HG03558 (cell line): Measurements from ENCODE around the gene TNFRSF18.
"Not testable (repeated sequence)": the region's sequence is repeated elsewhere in the genome, so short reads cannot be mapped to it uniquely, and the experiment has no call there.

Experiments
- ATAC-seq: cut with Tn5 transposase; IDR thresholded peaks from one replicate; pipeline ENCODE4 v1.9.1; 2021; ENCODE audit warnings: moderate number of reproducible peaks; ENCODE audit not compliant: unreplicated experiment; ENCODE audit errors: extremely low read depth

TNFRSF18 gene

DNA sequence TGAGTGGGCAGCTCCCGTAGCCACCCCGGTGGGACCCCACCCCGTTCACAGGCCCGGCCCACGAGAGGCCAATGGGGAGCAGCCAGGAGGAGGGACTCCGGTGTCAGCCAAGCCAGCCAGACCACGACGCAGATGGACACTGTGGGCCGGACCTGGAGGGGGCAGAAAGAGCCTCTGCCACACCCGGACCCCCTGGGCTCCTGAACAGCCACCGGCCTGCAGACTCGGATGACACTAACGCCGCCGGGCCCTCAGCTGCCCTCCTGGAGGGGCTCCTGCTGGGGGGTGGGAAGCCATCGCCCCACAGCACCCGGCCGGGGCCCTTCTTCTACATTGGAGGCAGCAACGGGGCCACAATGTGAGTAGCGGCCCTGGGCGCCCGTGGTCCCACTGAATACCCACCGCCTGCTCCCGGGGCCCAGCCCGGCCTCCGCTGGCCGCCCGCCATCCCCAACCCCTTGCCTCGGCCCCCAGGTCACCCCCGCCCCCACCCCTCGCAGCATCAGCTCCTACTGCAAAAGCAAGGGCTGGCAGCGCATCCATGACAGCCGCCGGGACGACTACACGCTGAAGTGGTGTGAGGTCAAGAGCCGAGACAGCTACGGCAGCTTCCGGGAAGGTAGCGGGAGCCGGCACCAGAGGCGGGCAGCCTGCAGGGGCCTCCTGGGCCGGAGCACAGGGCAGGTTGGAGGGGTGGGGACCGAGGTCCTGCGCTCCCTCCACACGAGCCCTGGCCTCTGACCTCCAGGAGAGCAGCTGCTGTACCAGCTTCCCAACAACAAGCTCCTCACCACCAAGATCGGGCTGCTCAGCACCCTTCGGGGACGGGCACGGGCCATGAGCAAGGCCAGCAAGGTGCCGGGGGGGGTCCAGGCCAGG, 26.2 kb downstream of the TNFRSF18 start:
- ATAC-seq, result no peak

DNA sequence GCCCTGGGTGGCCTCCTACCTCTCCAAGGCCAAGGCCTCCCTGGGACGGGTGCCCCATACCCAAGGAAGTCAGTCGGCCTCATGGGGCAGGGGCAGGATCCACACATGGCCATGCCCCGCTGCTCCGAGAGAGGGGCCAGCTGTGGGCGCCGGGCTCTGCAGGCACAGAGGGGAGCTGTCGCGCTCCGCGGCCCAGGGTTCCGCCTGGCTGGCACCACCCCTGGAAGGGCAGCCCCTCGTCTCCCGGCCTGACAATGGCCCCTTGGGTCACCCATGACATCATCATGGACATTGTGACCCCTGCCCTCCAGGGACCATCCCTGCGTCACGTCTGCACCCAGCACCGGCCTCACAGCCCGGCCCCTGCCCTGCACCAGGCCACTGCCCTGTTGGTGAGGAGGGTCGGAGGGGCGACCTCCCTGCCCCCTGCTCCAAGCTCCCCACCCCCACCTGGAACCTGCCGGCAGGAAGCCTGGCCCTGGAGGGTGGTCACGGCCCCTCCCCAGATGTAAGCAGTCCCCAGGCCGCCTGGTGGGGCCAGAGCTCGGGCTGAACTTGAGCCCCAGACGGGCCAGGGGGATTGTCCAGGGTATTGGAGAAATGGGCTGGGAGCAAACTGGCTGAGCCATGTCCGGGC, 26.9 kb downstream of the TNFRSF18 start:
- ATAC-seq, result no peak

DNA sequence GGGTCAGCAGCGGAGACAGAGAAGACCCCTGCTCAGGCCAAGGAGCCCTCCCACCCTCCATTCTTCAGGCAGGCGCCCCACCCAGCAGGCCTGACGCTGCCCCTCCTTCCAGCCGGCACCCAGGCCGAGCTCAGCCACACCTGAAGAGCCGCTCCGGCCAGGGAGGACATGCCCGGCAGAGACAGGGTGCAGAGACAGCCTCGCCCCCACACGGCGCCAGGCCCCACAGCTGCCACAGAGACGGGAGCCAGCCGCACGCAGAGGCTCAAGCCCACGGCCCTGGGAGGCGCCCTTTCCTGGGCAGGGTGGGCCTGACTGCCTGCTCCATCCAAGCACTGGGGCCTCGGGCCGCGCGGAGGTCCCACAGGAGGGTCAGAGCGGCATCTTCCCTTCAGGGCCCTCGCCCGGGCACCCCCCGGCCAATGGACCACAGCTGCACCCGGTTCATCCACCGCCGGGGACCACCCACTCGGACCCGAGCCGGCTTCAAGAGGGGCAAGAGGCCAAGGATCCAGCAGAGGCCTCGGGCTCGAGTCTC, 27.5 kb downstream of the TNFRSF18 start:
- no peak for ATAC-seq

DNA sequence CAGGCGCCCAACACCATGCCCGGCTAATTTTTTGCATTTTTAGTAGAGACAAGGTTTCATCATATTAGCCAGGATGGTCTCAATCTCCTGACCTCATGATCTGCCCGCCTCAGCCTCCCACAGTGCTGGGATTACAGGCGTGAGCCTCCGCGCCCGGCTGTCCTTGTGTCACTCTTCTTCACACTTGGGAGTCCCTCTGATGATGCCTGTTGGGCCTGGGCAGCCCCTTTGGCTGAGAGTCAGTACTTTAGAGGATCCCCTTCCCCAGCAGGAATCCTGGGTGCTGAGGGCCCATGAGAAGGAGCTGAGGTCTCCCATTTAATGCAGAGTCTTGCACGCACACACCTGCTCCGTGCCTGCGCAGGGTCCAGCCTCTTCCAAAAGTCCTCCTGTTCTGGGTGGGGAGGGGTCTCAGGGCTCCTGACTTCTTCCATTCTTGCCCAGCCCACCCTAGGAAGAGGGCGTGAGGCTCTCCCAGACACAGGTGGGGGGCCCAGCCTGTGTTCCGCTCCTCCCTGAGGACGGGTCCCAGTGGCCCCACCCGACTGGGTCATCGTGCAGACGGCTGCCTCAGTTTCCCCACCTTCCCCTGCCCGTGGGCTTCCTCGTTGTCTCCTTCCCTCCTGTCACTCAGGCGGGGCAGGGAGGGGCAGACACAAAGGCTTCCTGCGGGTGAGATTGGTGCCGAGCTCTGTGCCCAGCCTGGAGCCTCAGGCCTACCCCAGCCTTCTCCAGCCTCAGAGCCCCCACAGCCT, 28.8 kb downstream of the TNFRSF18 start:
- ATAC-seq, result no peak

DNA sequence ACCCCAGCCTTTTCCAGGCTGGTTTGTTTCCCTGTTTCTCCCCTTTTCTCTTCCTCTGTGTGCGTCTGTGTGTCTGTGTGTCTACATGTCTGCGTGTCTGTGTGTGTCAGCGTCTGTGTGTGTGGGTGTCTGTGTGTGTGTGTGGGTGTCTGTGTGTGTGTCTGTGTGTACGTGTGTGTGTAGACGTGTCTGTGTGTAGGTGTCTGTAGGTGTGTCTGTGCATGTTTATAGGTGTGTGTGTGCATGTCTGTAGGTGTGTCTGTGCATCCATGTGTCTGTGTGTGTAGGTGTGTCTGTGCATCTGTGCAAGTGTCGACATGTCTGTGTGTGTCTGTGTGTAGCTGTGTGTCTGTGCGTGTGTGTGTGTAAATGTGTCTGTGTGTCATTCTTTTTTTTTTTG, 29.5 kb downstream of the TNFRSF18 start:
- ATAC-seq, result no peak

DNA sequence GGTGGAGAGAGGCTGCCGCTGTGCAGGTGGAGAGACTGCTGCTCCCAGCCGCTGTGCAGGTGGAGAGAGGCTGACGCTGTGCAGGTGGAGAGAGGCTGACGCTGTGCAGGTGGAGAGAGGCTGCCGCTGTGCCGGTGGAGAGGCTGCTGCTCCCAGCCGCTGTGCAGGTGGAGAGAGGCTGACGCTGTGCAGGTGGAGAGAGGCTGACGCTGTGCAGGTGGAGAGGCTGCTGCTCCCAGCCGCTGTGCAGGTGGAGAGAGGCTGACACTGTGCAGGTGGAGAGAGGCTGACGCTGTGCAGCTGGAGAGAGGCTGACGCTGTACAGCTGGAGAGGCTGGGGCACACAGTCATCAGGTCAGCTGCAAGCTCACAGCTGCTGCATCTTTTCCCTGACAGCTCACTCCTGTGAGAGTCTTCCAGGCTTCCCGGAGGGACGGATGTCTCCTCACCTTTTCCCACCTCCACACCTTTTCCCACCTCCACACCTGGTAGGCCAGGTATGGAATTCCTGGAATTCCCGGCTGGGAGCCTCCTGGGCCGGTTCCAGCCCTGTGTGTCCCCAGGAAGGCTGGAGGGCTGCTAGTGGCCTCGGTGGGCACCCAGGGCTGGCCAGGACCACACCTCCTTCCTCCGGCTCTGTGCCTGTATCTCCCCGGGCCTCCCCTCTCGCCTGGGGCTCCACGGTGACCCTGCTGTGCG, 30.2 kb downstream of the TNFRSF18 start:
- ATAC-seq, result not testable (repeated sequence)

DNA sequence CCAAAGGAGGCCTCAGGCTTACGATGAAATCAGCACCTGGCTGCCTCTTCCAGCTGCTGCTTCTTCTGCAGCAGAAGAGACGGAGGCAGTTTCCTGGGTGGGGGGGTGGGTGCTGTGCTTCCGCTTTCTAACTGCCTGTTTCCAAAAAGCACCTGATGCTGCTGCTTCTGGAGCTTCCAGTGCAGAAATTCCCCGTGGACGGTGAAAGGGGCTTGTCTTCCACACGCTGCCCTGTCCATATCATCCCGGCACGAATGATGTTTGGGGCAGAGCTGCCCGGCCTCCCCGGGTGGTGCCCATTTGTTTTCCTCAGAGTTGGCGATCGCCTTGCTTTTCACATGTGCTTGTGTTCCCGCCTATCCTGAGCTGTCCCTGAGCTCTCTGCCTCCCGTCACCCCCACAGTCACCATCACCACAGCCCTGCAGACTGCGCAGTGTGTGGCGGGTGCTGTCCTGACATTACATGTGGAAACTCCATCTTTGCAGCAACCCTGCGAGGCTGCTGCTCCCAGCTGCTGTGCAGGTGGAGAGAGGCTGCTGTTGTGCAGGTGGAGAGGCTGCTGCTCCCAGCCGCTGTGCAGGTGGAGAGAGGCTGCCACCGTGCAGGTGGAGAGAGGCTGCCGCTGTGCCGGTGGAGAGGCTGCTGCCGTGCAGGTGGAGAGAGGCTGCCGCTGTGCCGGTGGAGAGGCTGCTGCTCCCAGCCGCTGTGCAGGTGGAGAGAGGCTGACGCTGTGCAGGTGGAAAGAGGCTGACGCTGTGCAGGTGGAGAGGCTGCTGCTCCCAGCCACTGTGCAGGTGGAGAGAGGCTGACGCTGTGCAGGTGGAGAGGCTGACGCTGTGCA, 30.9 kb downstream of the TNFRSF18 start:
- ATAC-seq, result no peak

DNA sequence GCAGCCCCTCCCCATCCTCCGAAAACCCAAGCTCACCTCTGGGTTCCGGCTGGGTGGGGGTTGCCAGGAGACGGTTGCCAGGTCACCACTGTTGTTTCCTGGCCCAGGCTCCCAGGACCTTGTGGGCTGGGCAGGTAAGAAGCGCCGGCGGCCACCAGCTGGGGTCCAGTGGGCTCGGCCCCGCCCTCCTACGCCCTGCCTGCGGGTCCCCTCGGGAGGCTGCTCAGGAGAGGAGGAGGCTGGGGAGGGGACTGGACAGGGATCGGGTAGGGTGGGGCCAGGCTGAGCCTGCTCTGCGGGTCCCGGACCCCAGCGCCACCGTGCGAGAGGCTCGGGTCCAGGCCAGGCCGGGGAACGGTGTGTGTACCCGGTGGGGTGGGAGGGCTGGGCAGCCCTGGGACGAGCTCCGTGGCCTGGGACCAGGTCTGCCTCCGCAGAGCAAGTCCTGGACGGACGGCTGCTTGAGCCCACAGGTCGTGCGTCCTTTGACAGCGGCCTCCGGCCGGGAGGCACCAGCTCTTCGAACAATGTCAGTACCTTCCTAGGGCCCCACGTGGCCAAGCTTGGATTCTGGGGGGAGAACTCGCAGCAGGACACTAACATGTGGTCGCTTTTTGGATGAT, 32.5 kb downstream of the TNFRSF18 start, which contains the start of gene TTLL10:
Gene TTLL10, plus strand, starts transcription at position 88 of the 623 bp plus-strand sequence. CDS start 5,336 bp downstream, outside the sequence.
- no peak for ATAC-seq

DNA sequence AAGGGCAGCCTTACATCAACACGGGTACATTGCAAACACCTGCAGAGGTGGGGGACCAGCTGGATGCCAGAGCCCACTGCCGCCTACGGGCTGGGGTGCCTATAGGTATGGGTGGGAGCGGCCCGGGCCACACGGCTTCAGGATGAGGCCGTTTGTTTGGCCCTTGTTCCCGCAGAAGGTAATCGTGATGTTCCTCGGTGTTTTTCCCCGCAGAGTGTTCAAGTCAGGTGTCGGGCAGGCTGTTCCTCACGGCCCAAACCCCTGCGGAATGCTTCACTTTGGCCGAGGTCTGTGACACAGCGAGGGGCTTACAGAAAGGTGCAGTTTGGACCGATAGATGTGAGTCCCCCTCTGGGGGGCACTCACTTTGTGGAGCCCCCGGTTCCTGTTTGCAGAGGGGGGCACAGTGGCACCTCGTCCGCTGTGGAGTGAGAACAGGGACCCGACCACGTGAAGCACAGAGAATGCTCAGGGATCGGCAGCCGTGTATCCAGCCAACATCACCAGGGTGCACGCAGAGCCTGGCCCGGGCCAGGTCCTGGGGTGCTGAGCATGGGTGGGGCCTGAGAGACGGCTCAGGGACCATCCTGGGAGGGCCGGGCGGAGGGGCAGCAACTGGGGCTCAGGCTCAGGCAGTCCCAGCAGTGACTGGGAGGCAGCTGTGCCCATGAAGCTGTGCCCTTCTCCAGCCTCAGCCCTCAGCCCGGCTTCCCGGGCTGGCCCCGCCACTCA, 33.2 kb downstream of the TNFRSF18 start:
- ATAC-seq, result no peak

DNA sequence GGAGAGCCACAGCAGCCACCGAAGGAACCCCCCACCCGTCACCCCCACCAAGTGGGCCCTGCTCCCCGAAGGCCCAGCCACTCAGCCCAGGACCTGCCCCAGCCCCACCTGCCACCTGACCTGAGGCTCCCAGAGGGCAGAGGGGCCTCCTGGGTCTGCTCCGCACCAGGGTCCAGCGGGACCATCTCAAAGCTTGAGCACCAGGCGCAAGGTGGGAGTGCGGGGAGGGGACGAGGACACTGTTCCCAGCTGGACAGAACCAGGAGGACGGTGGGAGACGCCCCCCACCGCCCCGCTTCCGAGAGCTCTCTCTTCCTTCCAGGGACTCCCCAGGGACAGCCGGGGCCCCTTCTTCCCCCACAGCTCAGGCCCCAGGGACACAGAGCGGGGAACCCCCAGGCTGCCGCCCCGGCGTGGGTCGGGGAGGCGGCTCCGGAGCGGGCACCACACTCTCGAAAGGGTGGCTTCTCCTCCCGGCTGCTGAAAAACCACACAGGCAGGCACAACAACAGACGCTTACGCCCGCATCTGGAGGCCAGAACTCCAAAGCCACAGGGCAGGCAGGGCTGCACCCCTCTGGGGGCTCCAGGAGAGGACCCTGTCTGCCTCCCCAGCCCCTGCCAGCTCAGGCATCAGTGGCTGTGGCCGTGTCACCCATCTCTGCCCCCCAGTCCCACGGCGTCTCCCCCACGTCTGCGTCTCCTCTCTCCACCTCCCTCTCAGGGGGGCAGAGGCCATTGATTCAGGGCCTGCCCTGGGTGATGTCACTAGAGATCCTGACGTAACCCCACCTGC, 34.6 kb downstream of the TNFRSF18 start:
- ATAC-seq, result no peak

DNA sequence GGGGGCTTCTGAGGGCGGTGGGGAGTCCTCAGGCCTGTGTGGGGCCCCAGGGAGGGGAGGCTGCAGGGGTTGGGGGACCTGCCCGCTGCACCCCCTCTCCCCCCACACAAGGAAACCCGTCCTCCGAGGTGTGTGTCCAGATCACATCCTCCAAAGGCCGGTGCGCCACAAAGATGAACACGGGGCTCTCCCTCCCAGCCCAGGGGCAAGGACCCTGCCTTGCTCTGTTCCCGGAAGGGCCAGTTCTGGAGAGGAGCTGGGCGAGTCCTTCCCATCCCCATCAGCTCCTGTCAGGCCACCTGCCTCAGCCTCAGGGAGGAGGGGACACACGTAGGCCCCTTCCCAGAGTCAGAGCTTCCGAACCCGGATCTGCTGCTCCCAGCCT, 35.2 kb downstream of the TNFRSF18 start:
- ATAC-seq, result no peak

DNA sequence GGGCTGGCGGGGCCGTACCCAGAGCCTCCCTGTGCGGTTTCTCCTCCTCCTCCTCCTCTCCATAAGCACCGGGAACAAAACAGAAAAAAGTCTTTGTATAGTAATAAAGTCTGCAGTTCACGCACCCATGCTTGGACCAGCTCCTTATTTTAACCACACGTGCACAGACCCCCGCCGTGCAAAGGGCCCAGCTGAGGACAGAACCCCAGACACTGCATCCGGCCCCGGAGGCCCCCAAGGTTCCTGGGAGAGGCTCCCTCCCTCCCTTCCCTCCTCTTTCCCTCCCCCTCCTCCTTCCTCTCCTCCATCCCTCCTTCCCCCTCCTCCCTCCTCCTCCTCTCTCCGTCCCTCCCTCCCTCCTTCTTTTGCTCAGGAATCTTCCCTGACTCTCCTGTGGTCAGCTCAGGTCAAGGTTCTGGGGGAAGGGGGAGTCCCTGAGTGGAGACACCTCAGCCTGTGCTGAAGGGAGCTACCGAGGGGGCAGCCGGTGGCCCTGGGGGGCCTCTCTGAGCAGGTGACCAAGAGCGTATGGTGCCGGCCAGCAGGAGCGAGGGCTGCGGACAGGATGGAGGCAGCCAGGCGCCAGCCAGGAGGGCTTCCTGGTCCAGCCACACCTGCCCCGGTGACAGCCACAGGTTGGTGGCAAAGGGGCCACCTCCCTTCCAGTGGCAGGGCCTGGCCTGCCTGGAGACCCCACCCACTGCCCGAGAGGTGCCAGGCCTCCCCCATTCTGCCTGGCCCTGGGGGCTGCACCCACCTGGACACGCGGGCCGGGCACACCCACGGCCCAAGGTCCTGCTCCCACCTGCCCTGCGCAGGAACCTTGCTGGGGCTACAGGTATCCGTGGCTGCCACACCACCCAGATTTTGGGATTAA, 35.9 kb downstream of the TNFRSF18 start:
- no peak for ATAC-seq

DNA sequence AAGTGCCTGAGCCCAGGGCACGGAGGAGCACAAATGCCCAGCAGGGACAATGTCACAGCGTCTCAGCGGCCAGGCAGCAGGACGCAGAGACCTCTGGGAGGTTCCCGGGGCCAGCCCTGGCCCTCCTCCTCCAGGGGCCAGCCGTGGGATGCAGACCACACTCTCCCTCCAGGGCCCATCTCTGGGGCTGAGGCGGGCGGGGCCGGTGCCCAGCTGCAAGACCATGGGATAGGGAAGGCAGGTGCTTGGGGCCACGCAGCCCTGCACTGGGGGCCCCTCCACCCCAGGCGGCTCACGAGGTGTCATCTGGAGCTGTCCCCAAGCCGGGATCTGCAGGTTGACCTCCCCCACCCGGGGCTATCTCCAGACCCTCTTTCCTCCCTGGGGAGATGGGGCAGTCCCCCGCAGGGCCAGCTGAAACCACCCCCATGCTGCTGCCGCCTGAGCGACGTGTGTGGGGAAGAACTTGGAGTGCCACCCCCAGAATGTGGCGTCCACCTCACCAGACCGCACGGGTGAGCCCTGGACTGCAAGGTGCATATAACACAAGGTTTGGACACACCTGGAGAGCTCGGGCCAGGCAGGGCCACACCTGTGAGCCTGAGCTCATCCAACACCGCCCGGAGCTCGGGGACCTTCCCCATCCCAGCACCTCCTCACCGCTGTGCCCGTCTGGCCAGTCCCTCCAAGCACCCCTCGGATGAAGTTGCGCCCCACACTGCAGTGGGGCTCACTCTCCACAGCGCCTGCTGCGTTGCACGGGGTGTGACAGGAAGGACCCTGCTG, 36.8 kb downstream of the TNFRSF18 start:
- no peak for ATAC-seq

DNA sequence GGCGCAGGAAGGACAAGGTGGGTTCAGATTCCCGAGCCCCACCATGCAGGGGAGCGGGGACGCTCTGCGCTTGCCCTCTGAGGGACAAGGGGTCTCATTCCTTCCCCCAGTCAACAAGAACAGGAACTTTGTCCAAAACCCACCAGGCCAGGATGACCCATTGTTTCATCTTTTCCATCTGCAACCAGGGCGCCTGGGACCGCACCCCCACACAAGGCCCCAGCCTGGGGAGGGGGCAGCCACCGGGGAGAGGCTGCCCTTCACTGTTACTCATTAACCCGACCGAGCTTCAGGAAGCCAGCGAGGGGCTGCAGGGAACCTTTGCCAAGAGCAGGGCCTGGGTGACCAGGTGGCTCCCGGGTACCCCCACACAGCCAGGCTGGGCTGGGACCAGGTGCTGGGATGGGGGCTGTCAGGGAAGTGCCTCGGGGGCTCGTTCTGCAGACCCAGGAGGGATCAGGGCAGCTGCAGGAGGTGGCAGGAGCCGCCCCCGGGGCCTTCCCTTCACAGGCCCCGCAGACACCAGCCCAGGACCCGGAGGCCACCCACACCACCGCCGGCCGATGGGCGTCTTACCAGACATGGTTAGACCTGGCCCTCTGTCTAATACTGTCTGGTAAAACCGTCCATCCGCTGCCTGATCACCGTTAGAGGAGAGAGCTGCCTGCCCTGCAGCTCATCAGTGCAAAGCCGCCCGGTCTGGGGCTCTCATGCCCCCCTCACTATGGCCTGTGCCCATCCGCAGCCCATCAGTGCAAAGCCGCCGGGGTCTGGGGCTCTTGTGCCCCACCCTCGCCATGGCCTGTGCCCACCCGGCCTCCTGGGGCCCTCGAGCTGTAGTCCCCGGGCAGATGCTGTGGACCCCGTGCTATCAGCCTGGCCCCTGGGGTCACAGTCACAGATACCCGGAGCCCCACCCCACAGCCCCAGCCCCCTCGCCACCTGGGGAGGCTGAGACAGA, 37.7 kb downstream of the TNFRSF18 start:
- no peak for ATAC-seq
